HG02763 (cell line): ENCODE data around the gene CER1.

Source experiments
- ATAC-seq: cut with Tn5 transposase; IDR thresholded peaks from one replicate; pipeline ENCODE4 v1.9.1; 2021; ENCODE audit warnings: mild to moderate bottlenecking, moderate library complexity; ENCODE audit not compliant: unreplicated experiment

The CER1 gene

GRCh38 chr9:14722391-14723035 lies at the start of gene CER1:
Gene CER1 (minus strand): TSS chr9:14722733. CDS start chr9:14722672, 61 bp downstream.
- ATAC-seq, result no peak

- no peak for ATAC-seq
Observed at GRCh38 chr9:14770592-14770991, 48.1 kb upstream of the CER1 start.

GRCh38 chr9:14769230-14769571 lies 46.7 kb upstream of the CER1 start:
- no peak for ATAC-seq

GRCh38 chr9:14768405-14769229 lies 46.1 kb upstream of the CER1 start:
- ATAC-seq, result no peak

- ATAC-seq, result no peak
Observed at GRCh38 chr9:14766299-14766698, 43.8 kb upstream of the CER1 start.

- no peak for ATAC-seq
Observed at GRCh38 chr9:14761584-14761983, 39.1 kb upstream of the CER1 start.

DNA sequence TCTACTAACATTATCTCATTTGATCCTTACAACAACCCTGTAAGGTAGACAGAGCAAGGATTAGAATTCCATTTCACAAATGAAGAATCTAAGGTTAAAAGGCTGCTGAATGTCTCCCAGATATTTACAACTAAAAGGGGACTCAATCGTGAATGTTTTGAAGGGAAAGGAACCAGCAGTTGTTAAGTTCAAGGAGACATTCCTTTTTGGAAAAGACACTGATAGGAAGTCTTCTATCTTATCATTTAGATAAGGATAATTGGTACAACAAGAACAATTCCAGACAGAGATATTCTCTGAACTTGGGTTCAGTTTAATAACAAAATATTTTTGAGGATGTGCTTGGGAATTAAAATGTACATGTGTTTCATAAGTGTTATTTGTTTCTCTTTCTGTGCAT lies 37.5 kb upstream of the CER1 start:
- no peak for ATAC-seq

DNA sequence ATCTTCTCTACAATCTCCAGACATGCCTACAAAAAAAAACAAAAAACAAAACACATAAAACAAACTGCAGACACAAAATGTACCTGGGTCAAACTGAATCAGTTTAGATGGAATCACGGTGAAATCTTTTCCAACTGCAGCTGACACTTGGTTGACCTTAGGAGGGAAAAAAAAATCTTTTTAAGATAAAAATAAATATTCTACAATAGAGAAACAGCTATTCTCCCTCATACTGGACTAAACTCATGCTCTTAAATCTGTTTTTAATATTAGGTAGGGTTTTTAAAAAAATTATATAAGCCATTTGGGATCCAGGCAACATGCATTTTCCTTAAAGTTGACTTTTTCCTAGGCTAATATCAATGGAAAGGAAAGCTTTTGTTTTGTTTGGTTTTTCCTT lies 33.8 kb upstream of the CER1 start:
- no peak for ATAC-seq

- no peak for ATAC-seq
Observed at GRCh38 chr9:14752871-14753270, 30.3 kb upstream of the CER1 start.

DNA sequence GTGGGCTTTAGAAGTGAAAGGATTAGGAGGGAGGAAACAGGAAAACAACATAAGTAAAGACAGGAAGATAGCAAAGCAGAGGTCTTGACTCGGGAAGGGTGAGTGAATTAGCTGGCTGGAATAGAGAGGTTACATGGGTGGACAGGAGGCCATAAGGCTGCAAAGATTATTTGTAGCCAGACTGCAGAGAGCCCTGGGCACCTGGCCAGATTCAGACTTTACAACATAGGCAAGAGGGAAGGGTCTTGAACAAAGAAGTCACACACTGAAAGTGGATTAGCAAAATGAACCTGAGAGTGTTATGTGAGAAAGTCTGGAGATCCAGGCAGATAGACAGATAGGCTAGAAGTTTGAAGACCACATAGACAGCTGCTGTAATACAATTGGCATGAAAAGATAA lies 29.7 kb upstream of the CER1 start:
- no peak for ATAC-seq

DNA sequence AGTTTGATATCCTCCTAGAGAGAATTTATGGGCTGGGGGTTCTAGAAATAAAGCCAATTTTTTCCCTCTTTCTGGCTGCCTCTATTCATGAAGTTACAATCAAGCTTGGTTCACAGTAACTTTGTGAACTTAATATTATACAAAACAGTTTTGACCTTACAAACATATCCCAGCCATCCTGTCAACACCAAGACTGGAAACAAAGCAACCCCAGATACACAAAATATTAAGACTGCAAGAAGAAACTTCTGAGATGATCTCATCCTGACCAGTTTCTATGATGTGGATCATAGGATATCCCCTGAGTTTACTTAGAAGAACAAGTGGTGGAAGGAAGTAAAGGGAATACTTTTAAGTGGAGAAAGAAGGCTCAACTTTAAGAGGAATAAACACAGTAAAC lies 28.3 kb upstream of the CER1 start:
- ATAC-seq, result no peak

DNA sequence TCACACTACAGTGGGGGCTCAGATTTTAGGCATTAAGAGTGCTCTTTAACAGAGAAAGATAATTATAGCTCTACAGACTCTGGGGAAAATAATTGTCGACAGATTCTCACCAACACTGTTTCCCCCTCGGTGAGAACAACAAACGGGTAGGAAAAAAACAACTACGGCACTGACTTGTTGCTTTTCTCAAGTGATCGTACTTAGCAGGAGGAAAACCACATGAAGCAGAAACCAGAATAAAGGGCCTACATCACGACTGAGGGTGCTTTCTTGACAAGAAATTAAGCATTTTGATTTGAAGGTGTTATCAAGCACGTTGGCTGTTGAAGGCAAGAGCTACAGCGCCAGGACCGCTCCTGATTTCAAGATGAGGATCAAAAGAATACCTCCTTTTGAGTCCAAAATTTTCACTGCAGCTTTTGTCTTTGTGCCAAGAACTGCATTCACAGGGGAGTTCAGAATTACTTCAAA lies 27.2 kb upstream of the CER1 start:
- ATAC-seq, result no peak

DNA sequence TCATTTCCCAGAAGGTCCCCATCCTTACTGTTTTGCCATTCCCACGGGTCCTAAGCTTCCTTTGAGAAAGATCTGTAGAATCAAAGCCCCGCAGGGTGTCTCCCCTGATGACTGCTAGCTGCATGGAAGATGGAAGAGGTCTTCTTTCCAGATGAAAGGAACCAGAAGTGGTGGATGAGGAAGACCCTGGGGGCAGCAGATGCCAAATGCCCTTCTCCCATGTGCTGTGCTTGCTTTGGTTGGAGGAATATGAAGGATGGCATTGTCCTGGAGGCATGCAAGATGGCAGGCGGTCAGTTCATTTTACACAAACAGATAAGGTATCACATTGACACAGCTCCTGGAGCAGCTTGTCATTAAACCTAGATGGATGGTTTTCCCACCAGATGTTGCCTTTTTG lies 25.8 kb upstream of the CER1 start:
- no peak for ATAC-seq

DNA sequence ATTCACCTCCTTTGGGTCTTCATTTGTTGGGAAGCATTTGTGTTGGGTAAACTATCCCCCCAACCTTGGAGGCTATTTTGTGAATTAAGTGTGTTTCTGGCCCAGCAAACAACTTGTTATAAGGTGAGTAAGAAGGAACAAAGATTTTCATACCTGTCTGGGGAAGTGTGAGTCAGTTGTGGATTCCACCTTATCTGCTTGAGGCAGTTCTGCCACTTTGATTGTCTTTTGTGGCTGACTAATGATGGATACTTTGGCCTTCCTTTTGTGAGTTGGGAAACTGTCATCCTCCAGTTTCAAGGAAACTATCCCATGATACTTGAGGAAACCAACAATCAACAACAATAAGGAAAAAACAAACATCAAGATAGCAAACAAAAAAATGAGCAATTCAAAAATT lies 24.6 kb upstream of the CER1 start:
- no peak for ATAC-seq

DNA sequence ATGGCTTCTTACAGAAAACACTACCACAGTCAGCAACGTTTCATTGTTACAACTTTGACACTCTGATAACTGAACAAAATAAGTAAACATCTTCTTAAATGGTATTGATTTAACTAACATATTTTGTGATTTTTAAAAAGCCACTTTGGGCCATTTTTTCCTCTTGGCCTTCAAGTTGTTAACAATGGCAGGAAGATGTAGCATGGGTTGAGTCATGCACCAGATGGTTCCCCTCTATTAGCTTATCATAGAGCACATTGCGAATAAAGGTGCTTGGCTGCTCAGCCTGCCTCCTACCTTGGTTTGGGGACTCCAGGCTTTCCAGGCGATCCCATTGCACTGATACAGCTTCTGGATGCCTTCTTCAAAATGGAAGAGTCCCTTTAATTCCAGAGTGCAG lies 24.1 kb upstream of the CER1 start:
- ATAC-seq, result no peak

DNA sequence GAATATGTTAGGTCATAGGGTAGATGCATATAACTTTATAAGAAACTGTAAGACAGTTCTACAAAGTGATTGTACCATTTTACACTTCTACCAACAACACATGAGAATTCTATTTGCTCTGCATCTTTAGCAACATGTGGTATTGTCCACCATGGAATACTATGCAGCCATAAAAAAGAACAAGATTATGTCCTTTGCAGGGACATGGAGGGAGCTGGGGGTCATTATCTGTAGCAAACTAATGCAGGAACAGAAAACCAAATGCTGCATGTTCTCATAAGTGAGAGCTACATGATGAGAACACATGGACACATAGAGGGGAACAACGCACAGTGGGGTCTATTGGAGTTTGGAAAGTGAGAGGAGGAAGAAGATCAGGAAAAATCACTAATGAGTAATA lies 22.2 kb upstream of the CER1 start:
- no peak for ATAC-seq

GRCh38 chr9:14741369-14741768 lies 18.8 kb upstream of the CER1 start:
- peak; percentile 73 for ATAC-seq

DNA sequence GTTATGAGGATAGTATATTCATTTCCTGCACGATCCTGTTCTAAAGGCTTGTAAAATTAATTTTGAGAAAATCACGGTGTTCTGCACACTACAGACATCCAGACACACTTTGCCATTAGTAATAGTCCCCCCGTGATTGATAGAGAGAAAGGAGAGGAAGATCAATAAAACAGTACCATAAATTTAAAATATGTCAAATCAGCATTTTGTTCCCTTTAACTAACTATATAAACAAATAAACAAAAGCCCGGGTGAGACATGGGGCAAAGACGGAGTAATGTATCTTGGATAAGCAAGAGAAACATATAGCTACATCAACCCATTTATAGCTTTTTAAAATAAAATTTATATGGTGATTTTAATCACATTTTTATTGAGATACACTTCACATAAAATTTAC lies 10.6 kb upstream of the CER1 start:
- ATAC-seq, result no peak

GRCh38 chr9:14731294-14731981 lies 8.9 kb upstream of the CER1 start:
- ATAC-seq, result no peak

DNA sequence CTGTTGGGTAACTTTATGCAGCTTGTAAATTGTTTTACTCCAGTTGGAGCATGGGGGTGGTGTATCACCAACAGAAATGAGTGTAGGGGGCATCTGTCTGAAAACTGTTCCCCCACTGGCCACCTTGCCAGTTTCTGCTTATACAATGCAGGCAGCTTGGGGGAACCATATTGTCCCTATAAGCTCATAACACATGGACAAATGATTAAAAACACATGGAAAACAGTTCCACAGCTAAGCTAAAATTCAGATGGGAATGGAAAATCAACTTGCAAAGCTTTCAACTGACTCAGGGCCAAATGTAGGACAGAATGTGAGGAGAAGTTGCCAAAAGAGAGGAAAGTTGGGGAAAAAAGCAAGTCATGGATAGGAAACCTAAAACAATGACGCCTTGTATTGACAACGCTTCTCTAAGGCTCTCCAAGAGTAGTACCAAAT lies 7.9 kb upstream of the CER1 start:
- ATAC-seq, result no peak

DNA sequence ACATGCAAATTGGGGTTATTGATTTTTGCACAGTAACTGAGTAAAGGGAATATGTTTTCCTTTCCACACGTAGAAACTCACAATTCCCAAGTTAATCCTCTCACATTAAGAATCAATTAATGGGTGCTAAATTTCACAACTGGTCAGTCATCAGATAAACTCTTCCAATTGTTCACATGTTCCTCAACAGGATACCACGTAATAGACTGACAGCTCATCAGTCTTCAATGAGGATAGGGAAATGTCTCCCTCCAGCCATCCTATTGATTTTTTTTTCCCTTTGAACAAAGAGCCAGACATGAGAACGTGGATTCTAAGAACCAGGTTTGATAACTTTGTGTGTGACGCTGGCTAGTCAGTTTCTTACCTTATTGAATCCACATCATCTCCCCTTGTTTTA lies 768 bp upstream of the CER1 start:
- no peak for ATAC-seq
